Mammary epithelial cell (primary cell): Measurements from ENCODE around the gene SLC44A1.

Experiments
- EZH2 ChIP-seq: IDR thresholded peaks from 2 replicates; pipeline ENCODE4 v1.6.1; 2012; ENCODE audit warnings: low read length, inconsistent platforms, borderline replicate concordance
- TF ChIP-seq, protein P1 (sequence below), 2 donors: IDR thresholded peaks in 1 of 2; conservative IDR thresholded peaks in 1 of 2; 2 replicates each; pipeline ENCODE4 v1.5.1; 2011 to 2012; ENCODE audit warnings: inconsistent platforms in 2 of 2, low read length in 2 of 2, mild to moderate bottlenecking in 2 of 2, control low read depth in 1 of 2, low read depth in 1 of 2; ENCODE audit not compliant: insufficient read depth in 1 of 2; ENCODE audit errors: extremely low read depth in 1 of 2

DNA sequence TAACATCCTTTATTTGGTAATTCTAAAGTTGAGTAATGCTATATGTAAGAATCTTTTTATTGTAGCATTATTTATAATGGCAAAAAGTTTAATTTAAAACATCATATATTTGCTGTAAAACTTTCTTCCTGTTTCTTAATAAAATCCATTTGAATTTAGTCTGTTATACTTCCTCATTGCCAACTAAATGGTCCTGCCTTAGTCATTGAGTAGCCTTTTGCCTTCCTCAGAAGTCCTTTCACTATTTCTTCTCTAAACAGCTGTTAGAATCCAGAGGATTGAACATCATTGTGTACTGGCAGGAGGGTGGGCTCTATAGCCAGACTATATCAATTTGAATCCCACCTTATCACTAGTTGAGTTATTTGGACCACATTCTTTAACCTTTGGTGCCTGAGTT, 11.0 kb downstream of the SLC44A1 start:
- TF ChIP-seq, protein P1, sequence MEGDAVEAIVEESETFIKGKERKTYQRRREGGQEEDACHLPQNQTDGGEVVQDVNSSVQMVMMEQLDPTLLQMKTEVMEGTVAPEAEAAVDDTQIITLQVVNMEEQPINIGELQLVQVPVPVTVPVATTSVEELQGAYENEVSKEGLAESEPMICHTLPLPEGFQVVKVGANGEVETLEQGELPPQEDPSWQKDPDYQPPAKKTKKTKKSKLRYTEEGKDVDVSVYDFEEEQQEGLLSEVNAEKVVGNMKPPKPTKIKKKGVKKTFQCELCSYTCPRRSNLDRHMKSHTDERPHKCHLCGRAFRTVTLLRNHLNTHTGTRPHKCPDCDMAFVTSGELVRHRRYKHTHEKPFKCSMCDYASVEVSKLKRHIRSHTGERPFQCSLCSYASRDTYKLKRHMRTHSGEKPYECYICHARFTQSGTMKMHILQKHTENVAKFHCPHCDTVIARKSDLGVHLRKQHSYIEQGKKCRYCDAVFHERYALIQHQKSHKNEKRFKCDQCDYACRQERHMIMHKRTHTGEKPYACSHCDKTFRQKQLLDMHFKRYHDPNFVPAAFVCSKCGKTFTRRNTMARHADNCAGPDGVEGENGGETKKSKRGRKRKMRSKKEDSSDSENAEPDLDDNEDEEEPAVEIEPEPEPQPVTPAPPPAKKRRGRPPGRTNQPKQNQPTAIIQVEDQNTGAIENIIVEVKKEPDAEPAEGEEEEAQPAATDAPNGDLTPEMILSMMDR (conservative IDR thresholded peaks at IDR 0.05 in 1 of 2, IDR thresholded peaks at IDR 0.05 in 1 of 2; ENCODE audit: extremely low read depth in 1 of 2, insufficient read depth in 1 of 2, low read depth in 1 of 2, low read length in 2 of 2) = no peak
- TF ChIP-seq EZH2 = no peak
